Breast epithelium (tissue), 3 donors: ENCODE results near the gene RNF187.

Source experiments
- POLR2A ChIP-seq: fragments of 450-650 bp; IDR thresholded peaks from one replicate; pipeline ENCODE4 v1.6.1; 2016; ENCODE audit warnings: antibody characterized with exemption, mild to moderate bottlenecking, moderate library complexity
- POLR2AphosphoS5 ChIP-seq, 3 donors: sonication (generic); formaldehyde crosslinking; IDR thresholded peaks; one replicate each; pipeline ENCODE4 v1.6.1; 2017; ENCODE audit warnings: antibody characterized with exemption in 3 of 3

GRCh38 chr1:228543396-228543795 is 56.2 kb downstream of the RNF187 start:
- no peak for TF ChIP-seq POLR2A
- no peak for TF ChIP-seq POLR2AphosphoS5 (IDR thresholded peaks at IDR 0.05)
